H1 (cell line): ENCODE results near the gene PPRC1. TPM values are rescaled to one million over a fixed set of nuclear protein-coding genes. Genes with fewer than 3 reads are reported as not detected.

Experiments
- CTCF ChIA-PET: fragments of 300-600 bp; sonication (Branson Sonifier 250); formaldehyde crosslinking; loops from one replicate; lab custom pipeline; 2021; ENCODE audit not compliant: partially characterized antibody; lab: Charles Lee
- POLR2A ChIA-PET: fragments of 300-600 bp; sonication (Branson Sonifier 250); formaldehyde crosslinking; loops from one replicate; lab custom pipeline; 2021; ENCODE audit warnings: inconsistent platforms; ENCODE audit not compliant: partially characterized antibody; lab: Charles Lee
- DNase-seq, 2 experiments: peaks; one replicate each; pipeline versions ENCODE4 v3.0.0 to v3.0.0-alpha.2; 2010 to 2022; ENCODE audit warnings: low spot score in 2 of 2, low read depth in 1 of 2, mixed read lengths in 1 of 2
- FAIRE-seq: peaks from 2 replicates; lab custom pipeline; 2011; peaks lifted over from hg19 to GRCh38; lab: Jason Lieb, UNC
- H2AFZ ChIP-seq: 2 replicates; pipeline ENCODE4 v1.8.1; 2012; ENCODE audit warnings: low read length, inconsistent platforms
- H2AK5ac ChIP-seq: 2 replicates; pipeline ENCODE4 v1.6.1; 2013; ENCODE audit warnings: low read depth, low read length
- H2BK120ac ChIP-seq: replicated peaks from 2 replicates; pipeline ENCODE3; 2013; ENCODE audit warnings: low read depth, low read length, inconsistent platforms
- H2BK12ac ChIP-seq: 2 replicates; pipeline ENCODE4 v1.6.1; 2013; ENCODE audit warnings: low read depth, low read length
- H2BK15ac ChIP-seq: 2 replicates; pipeline ENCODE4 v1.6.1; 2013; ENCODE audit warnings: low read length
- H2BK20ac ChIP-seq: 2 replicates; pipeline ENCODE4 v1.6.1; 2013; ENCODE audit warnings: low read length
- H2BK5ac ChIP-seq: 2 replicates; pipeline ENCODE4 v1.6.1; 2013; ENCODE audit warnings: low read depth, low read length
- H3K14ac ChIP-seq: 2 replicates; pipeline ENCODE4 v1.6.1; 2013; ENCODE audit warnings: inconsistent platforms; ENCODE audit not compliant: insufficient read length
- H3K18ac ChIP-seq: 2 replicates; pipeline ENCODE4 v1.6.1; 2013; ENCODE audit warnings: low read length; ENCODE audit errors: extremely low read depth
- H3K23ac ChIP-seq: 2 replicates; pipeline ENCODE4 v1.6.1; 2013; ENCODE audit warnings: inconsistent platforms; ENCODE audit not compliant: insufficient read length
- H3K23me2 ChIP-seq: 2 replicates; pipeline ENCODE4 v1.6.1; 2013; ENCODE audit warnings: low read depth, low read length
- H3K27ac ChIP-seq: 2 replicates; pipeline ENCODE4 v1.6.1; 2011; ENCODE audit warnings: low read depth, low read length, inconsistent platforms
- H3K27me3 ChIP-seq, 4 experiments: replicated peaks in 1 of 4; 1 replicate in 1 of 4; 2 replicates in 3 of 4; pipeline versions ENCODE4 v1.6.1 to v1.8.1; 2011 to 2013; ENCODE audit warnings: low read length in 3 of 4, mild to moderate bottlenecking in 3 of 4, inconsistent platforms in 2 of 4, mixed read lengths in 2 of 4, moderate library complexity in 1 of 4; ENCODE audit not compliant: control insufficient read depth in 3 of 4, insufficient read depth in 3 of 4; ENCODE audit errors: extremely low read depth in 1 of 4
- H3K36me3 ChIP-seq, 4 experiments: 2 replicates each; pipeline versions ENCODE4 v1.6.1 to v1.8.1; 2011 to 2013; ENCODE audit warnings: mild to moderate bottlenecking in 4 of 4, low read length in 3 of 4, moderate library complexity in 2 of 4, control low read depth in 1 of 4, inconsistent platforms in 1 of 4; ENCODE audit not compliant: insufficient read depth in 4 of 4, control insufficient read depth in 2 of 4
- H3K4ac ChIP-seq: replicated peaks from 2 replicates; pipeline ENCODE3; 2013; ENCODE audit warnings: low read length, low read depth, mixed read lengths, inconsistent platforms; ENCODE audit not compliant: insufficient read length
- H3K4me1 ChIP-seq, 4 experiments: replicated peaks in 1 of 4; 1 replicate in 1 of 4; 2 replicates in 3 of 4; pipeline versions ENCODE4 v1.6.1 to v1.8.1; 2011 to 2013; ENCODE audit warnings: low read length in 3 of 4, inconsistent platforms in 2 of 4, mixed read lengths in 1 of 4; ENCODE audit not compliant: insufficient read depth in 4 of 4, control insufficient read depth in 3 of 4
- H3K4me2 ChIP-seq, 2 experiments: 2 replicates each; pipeline versions ENCODE4 v1.6.1 to v1.8.1; 2011 to 2013; ENCODE audit warnings: low read depth in 2 of 2, low read length in 2 of 2, control low read depth in 1 of 2, inconsistent platforms in 1 of 2, mild to moderate bottlenecking in 1 of 2; ENCODE audit not compliant: insufficient read depth in 1 of 2
- H3K4me3 ChIP-seq, 4 experiments: fragments of 200-600, 300-600 bp in 1 of 4; sonication (generic), shearing (Covaris generic), sonication (Bioruptor Twin) in 1 of 4; 2 replicates each; pipeline versions ENCODE4 v1.5.1 to v1.8.1; 2011 to 2016; ENCODE audit warnings: low read length in 4 of 4, low read depth in 3 of 4, control low read depth in 2 of 4, inconsistent platforms in 2 of 4, mild to moderate bottlenecking in 2 of 4, mixed read lengths in 1 of 4, moderate library complexity in 1 of 4; ENCODE audit not compliant: insufficient read depth in 2 of 4; ENCODE audit errors: extremely low read depth in 1 of 4
- H3K56ac ChIP-seq: replicated peaks from 2 replicates; pipeline ENCODE3; 2013; ENCODE audit warnings: low read depth, mild to moderate bottlenecking, mixed read lengths, low read length, inconsistent platforms; ENCODE audit not compliant: insufficient read length
- H3K79me1 ChIP-seq: 2 replicates; pipeline ENCODE4 v1.6.1; 2013; ENCODE audit warnings: low read depth, low read length, control low read depth
- H3K79me2 ChIP-seq, 2 experiments: 2 replicates each; pipeline versions ENCODE4 v1.6.1 to v1.8.1; 2012 to 2013; ENCODE audit warnings: low read length in 2 of 2, mild to moderate bottlenecking in 2 of 2, inconsistent platforms in 1 of 2; ENCODE audit not compliant: insufficient read depth in 2 of 2, control insufficient read depth in 1 of 2
- H3K9ac ChIP-seq, 4 experiments: replicated peaks in 1 of 4; 1 replicate in 1 of 4; 2 replicates in 3 of 4; pipeline versions ENCODE4 v1.6.1 to v1.8.1; 2011 to 2013; ENCODE audit warnings: low read depth in 3 of 4, low read length in 3 of 4, control low read depth in 2 of 4, mild to moderate bottlenecking in 2 of 4, moderate library complexity in 2 of 4, inconsistent platforms in 1 of 4; ENCODE audit errors: extremely low read depth in 1 of 4
- H3K9me3 ChIP-seq, 2 experiments: 2 replicates each; pipeline versions ENCODE4 v1.6.1 to v1.8.1; 2012 to 2013; ENCODE audit warnings: mild to moderate bottlenecking in 2 of 2, moderate library complexity in 2 of 2, control low read depth in 1 of 2, inconsistent platforms in 1 of 2, low read depth in 1 of 2, low read length in 1 of 2, mixed read lengths in 1 of 2; ENCODE audit not compliant: insufficient read depth in 2 of 2
- H4K20me1 ChIP-seq, 2 experiments: replicated peaks in 1 of 2; 2 replicates each; pipeline versions ENCODE3 to v1.8.1; 2011 to 2013; ENCODE audit warnings: inconsistent platforms in 2 of 2, low read length in 2 of 2, mild to moderate bottlenecking in 1 of 2; ENCODE audit not compliant: insufficient read depth in 2 of 2, control insufficient read depth in 1 of 2
- H4K5ac ChIP-seq: 2 replicates; pipeline ENCODE4 v1.6.1; 2013; ENCODE audit warnings: low read length, low read depth, mixed read lengths, inconsistent platforms; ENCODE audit not compliant: insufficient read length
- H4K8ac ChIP-seq: 2 replicates; pipeline ENCODE4 v1.8.0; 2013; ENCODE audit warnings: mild to moderate bottlenecking, moderate library complexity, low read length, inconsistent platforms; ENCODE audit not compliant: insufficient read depth; ENCODE audit errors: extremely low read depth
- H4K91ac ChIP-seq: replicated peaks from 2 replicates; pipeline ENCODE3; 2013; ENCODE audit warnings: low read length, mixed read lengths, inconsistent platforms; ENCODE audit not compliant: insufficient read length
- CBX5 ChIP-seq: fragments of 300-800, 300-1000 bp; sonication (generic); IDR thresholded peaks from 2 replicates; pipeline ENCODE4 v1.7.1; 2016; ENCODE audit warnings: antibody characterized with exemption, low read length, low read depth
- TAF1 ChIP-seq: IDR thresholded peaks from 2 replicates; pipeline ENCODE4 v1.6.1; 2011; ENCODE audit warnings: mild to moderate bottlenecking, low read depth, low read length
- WGBS, 2 experiments: shearing (Covaris generic) in 1 of 2; methylation state at CpG; one replicate each; pipeline versions ENCODE4 v1.1.6 to v1.1.7; 2013 to 2015; ENCODE audit warnings: low lambda C conversion rate in 2 of 2, mixed read lengths in 2 of 2, inconsistent platforms in 1 of 2, low coverage in 1 of 2, missing lambda C conversion rate in 1 of 2; ENCODE audit not compliant: insufficient replicate concordance in 2 of 2, insufficient coverage in 1 of 2, insufficient read length in 1 of 2; ENCODE audit errors: extremely low coverage in 1 of 2, missing lambda C conversion rate in 1 of 2; 5-methylcytosine and 5-hydroxymethylcytosine counted together
- polyA plus RNA-seq, 7 experiments: library from polyadenylated mRNA; depleted of rRNA in 3 of 7; stranded (reverse) in 5 of 7; unstranded in 2 of 7; fragments of >200 nt in 5 of 7; fragments of 200-250 nt in 2 of 7; gene quantifications; 1 replicate in 5 of 7; 2 replicates in 1 of 7; 4 replicates in 1 of 7; pipeline versions ENCODE4 v1.2.1 to v1.2.3, GENCODE V29; 2011 to 2013; ENCODE audit warnings: missing spikeins in 2 of 7, mixed read lengths in 2 of 7
- total RNA-seq: library from RNA; stranded (reverse); fragmentation: NEBNext Ultra II Directional; extraction: Animal tissue kit (Norgen Biotek cat#: 25700); gene quantifications from 2 replicates; pipeline ENCODE4 v1.2.1, GENCODE V29; 2021

PPRC1 gene
- total and polyA plus RNA-seq, 2 of the 8 experiments (the other 6 are each of a cell fraction or from before 2014, with no cell fraction given), result 46.5 to 88.4 TPM

DNA sequence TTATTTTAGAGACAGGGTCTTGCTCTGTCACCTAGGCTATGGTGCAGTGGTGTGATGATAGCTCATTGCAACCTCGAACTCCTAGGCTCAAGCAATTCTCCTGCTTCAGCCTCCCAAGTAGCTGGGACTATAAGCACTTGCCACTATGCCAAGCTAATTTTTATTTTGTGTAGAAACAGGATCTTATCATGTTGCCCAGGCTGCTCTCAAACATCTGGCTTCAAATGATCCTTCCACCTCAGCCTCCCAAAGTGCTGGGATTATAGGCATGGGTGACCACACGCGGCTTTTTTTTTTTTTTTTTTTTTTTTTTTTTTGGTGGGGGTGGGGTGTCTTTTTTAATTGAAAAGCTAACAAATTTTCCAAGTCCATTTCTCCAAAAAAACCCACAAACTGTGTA is 49.3 kb upstream of the PPRC1 start:
- Histone ChIP-seq H2BK15ac (no peak overlapping the region), H3K18ac (no peak overlapping the region), H2BK5ac (no peak overlapping the region), H3K23ac (no peak overlapping the region), H3K27ac (no peak overlapping the region), H3K79me1 (no peaks in the 10 kb centered on the region), H2AFZ (no peak overlapping the region), H3K9me3 (no peaks in the 10 kb centered on the region), H2AK5ac (no peak overlapping the region), H3K4ac (no peak overlapping the region), H3K14ac (no peak overlapping the region), H3K9ac (no peak overlapping the region), H3K4me3 (no peak overlapping the region), H4K5ac (no peak overlapping the region), H3K79me2 (no peaks in the 10 kb centered on the region), H3K27me3 (no peaks in the 10 kb centered on the region), H4K8ac (no peak overlapping the region), H3K4me1 (no peaks in the 10 kb centered on the region), H4K20me1 (no peaks in the 10 kb centered on the region), H3K4me2 (no peak overlapping the region), H2BK12ac (no peak overlapping the region), H4K91ac (no peak overlapping the region), H2BK120ac (no peak overlapping the region), H3K23me2 (no peaks in the 10 kb centered on the region), H3K56ac (no peak overlapping the region), H3K36me3 (no peaks in the 10 kb centered on the region), H2BK20ac (no peak overlapping the region)
- ChIA-PET POLR2A (interaction anchor here (0.5 to 1.4 kb wide), 6 partner anchors 8 to 119 kb away, joined by 3 to 6 read pairs (median 3); no protein-coding TSS in a partner anchor), CTCF (interaction anchor here (0.7 to 4.7 kb wide), 3 partner anchors 14 to 242 kb away, joined by 3 to 72 read pairs (median 4); no protein-coding TSS in a partner anchor)
- TF ChIP-seq TAF1, result no peak
- no peak for TF ChIP-seq CBX5
- DNase-seq (no peak), FAIRE-seq (no peak)
- 91% methylated on average over 3 of the region's 3 CpGs; no CpG with 5 or more reads in 1 of the 2 experiments for WGBS, 2 experiments
